GM18502 (cell line): ENCODE data around the gene RIN2.
"Not testable (repeated sequence)": the region's sequence is repeated elsewhere in the genome, so short reads cannot be mapped to it uniquely, and the experiment has no call there.

Source experiments
- ATAC-seq: cut with Tn5 transposase; IDR thresholded peaks from one replicate; pipeline ENCODE4 v1.9.1; 2021; ENCODE audit warnings: mild to moderate bottlenecking; ENCODE audit not compliant: unreplicated experiment, poor library complexity

Gene RIN2

DNA sequence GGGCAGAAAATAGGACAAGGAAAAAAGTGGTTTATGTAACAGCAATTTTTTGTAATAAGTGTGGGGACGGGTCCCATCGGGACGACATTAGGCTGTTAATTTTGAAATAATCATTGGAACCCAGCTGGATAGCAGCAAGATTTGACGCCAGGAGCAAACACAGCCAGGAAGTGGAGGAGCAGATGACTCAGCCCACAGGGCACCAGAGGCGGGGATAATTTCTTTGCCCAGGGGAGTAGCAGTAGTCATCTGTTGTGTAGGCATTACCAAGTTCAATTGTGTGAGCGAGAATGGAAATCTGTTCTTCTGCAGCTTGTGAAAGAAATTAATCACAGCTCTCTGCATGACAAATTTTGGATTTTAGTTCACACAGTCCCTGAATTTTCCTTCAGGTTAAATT is 22.6 kb upstream of the RIN2 start:
- ATAC-seq, result no peak

DNA sequence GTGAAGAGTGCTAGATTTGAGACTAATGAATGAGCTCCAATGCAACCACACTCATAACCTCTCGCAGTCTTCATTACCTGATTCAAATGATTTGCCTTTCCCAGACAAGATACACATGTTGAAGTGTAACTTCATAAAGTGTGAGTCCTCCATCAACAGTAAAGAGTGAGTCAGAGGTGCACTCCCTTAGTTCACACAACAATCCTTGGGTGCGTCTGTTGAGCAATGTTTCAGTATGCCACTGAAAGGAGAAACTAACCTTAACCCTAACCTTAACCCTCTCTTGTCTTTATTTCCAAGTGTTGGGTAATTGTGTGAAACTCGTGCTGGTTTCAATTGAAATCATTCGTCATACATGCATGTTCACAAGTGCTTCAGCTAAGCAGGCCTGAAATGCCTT is 21.0 kb upstream of the RIN2 start:
- ATAC-seq, result no peak

DNA sequence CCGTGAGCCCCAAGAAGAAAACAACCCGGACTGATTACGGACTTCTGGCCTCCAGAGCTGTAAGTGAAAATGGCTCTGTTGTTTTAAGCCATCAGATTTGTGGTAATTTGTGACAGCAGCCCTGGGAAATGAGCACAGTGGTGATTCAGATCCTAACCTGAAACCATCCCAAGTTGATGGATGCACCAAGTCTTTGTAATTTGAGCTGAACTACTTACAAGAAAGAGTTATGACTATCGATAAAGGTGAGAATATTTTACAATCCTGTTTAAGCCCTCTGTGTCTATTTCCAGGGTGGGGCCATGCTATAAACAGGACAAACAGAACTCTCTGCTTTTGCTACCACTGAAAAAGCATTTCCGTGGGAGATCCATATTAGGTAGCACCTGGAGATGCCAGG is 19.1 kb upstream of the RIN2 start:
- no peak for ATAC-seq

DNA sequence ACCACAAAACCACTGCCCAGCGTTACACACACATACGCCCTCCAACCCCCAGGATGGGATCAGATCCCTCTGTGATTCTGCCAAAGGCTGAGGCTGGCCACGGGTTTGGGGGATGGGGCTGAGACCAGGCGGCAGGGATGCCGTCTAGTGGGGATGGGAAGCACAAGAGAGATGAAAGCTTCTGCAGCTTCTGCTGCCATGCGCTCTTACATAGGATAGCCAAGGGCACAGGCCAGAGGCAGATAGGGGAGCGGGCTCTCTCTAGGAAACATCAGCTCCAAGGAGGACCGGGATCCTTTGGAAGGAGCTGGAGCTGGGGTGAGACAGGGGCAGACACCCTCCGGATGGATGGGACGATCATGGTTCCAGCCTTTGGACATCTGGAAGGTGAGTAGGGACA is 18.7 kb upstream of the RIN2 start:
- no peak for ATAC-seq

DNA sequence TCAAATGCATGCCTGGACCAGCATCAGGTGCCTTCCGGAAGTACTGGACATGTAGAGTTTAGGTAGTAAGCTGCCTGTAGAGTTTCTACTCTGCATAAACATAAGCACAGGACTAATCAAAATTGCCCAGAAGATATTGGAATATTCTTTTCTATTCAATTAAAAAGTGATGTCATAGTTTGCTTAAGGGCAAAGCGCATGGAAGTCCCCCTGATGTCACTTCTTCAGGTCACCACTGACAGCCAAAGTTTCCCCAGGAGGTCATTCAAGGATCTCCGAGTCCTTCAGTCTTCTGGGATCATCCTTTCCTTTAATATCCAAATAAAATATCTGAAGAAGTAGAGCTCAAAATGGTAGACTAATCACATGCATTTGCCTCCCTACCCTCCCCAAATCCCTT is 17.5 kb upstream of the RIN2 start:
- no peak for ATAC-seq

DNA sequence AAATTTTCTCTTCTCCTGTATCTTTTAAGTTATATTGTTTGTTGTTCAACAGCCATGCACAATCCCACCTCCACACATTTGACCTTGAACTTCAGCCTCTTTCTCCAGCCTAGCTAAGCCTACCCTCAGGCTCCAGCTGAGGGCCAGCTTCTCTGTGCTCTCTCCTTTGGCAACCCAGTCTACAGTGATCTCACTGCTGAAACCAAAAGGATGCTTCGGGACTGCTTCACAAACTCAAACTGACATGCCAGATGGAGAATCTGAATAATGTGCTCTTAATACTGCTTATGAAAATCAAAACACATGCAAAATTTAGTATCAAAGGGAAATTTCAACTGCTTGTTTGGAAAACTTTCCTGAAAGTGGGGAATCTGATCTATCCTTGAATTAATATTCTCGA is 16.1 kb upstream of the RIN2 start:
- no peak for ATAC-seq

DNA sequence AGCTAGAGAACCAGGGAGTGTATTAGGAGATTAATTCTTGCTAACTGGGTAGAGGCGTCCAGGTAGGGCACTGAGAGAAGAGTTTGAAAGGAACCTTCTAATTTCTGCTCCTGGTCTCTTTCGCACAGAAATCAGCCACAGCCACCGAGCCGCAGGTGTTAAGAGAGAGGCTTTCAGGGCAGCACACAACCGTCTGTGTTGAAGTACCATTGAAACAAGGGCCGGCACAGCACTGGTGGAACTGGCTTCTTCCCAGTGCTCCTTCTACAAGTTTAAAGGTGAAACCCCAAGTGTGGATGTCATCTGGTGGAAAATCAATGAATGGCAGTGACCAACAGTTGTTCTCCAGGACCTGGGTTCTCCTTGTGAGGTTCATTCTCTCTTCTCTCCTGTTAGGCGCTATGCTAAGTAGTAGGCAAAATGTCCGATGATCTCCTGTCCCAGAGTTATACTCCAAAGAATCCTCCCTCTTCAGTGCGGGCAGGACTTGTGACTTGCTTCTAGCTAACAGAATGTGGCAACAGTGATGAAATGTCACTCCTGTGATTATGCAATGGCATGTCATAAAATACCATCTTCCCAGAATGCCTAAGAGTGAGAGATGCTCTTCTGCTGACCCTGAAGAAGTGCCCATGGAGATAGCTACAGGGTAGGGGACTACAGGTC is 15.0 kb upstream of the RIN2 start:
- no peak for ATAC-seq

DNA sequence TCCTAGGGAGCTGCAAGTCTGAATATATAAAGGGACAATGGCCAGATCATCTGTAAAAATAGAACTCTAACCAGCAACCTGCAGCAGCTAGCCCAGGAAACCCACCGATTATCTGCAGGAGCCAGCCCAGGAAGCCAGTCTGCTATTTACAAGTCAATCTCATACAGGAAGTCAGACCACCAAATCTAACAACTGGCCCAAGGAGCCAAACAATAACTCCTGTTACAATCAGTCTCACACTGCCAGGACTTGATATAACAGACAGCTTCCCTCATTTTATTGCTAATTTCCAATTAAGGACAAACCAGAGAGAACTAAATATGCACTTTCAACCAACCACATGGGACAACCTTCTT is 14.4 kb upstream of the RIN2 start:
- ATAC-seq, result no peak

DNA sequence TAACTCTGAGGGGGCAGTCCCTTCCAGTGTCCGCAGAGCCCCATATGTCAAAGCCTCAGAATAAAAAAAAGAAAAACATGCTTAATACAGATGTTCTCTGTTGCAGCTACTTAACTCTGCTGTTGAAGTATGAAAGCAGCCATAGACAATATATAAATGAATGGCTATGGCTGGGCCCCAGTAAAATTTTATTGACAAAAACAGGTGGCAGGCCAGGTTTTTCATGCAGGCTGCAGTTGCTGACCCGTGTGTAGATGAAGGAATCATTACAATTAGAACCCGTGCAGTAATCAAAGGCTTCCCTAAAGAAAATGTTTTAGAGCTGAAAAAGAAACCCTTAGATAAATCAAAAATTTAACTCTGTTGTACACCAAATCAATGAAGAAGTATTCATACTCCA is 13.0 kb upstream of the RIN2 start:
- no peak for ATAC-seq

DNA sequence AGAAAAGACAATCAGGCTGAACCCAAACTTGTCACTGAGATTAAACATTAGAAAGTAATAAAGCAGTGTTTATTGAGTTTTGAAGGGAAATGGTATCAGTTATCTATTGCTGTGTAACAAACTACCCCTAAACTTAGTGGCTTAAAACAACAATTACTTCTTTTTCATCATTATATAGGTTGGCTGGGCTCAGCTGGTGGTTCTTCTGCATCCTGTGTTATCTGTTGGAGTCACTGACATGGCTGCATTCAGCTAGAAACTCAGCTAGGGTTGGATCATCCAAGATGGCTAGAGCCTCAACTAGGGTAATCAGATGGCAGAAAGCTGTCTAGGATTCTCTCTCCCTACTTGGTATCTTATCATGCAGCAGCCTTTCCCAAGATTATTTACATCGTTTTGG is 12.5 kb upstream of the RIN2 start:
- ATAC-seq, result no peak

DNA sequence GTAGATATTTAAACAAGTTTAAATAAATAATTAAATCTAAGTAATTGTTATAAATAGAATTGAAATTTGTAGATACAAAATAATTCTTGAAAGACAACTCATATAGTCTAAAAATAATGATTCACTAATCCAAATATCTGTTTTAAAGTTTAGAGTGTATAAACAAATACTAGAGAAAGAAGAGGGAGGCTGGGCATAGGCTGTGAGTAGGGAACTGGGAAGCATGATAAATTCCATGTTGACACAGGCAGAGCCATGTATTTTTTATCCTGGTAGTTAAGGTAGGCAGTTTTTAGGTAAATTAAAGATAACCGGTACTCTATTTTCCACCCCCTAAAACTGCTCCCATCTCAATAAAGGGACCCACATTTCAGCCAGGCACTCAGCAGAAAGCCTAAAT is 11.7 kb upstream of the RIN2 start:
- ATAC-seq, result no peak

DNA sequence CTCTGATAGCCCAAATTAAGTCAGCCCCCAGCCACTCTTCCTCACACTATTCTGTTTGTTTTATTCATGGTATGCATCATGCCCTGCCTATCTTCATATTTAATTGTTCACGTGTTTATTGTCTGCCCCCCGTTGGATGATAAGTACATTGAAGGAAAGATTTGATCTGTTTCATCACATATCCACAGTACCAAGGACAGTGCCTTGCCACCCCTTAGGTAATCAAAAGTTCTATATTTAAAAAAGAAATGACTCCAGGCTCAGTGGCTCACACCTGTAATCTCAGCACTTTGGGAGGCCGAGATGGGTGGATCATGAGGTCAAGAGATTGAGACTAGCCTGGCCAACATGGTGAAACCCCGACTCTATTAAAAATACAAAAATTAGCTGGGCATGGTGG is 10.2 kb upstream of the RIN2 start:
- no peak for ATAC-seq

DNA sequence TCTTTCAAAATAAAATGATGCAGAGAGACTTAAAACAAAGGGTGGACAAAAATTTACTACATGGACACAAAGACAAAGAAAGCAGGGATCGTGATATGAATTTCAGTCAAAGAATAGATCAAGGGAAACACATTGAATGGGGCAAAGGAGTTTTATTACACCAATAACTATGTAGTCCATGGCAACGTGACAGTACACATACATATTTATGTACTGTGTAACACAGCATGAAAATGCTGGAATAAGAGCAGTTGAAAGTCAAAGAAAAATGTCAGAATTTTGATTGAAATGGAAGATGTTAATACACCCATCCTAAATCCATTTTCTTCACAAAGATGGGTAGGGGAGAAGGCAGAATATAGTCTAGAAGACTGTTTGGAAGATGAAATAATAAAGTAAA is 9.4 kb upstream of the RIN2 start:
- ATAC-seq, result no peak

DNA sequence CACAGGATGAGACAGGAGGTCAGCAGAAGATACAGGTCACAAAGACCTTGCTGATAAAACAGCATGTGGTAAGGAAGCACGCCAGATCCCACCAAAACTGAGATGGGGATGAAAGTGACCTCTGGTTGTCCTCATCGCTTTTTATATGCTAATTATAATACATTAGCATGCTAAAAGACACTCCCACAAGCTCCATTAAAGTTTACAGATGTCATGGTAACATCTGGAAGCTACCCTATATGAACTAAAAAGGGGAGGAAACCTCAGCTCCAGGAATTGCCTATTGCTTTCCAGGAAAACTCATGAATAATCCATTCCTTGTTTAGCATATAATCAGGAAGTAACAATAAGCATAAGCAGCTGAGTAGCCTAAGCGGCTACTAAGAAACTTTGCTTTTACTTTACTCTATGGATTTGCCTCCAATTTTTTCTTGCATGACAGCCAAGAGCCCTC is 8.4 kb upstream of the RIN2 start:
- ATAC-seq, result no peak

DNA sequence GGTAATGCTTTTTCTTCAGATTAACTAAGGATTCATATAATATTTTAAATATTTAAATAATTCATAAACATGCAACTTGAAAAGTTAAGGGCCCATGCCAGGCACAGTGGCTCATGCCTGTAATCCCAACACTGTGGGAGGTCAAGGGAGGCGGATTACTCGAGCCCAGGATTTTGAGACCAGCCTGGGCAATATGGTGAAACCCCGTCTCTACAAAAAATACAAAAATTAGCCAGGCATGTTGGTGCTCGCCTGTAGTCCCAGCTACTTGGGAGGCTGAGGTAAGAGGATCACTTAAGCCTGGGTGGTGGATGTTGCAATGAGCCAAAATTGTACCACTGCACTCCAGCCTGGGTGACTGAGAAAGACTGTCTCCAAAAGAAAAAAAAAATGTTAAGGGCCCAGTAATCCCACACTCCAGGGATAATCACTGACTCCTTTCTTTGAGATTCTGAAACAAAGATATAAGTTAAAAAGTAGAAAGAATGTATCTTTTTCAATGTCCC is 7.9 kb upstream of the RIN2 start:
- ATAC-seq, result no peak

DNA sequence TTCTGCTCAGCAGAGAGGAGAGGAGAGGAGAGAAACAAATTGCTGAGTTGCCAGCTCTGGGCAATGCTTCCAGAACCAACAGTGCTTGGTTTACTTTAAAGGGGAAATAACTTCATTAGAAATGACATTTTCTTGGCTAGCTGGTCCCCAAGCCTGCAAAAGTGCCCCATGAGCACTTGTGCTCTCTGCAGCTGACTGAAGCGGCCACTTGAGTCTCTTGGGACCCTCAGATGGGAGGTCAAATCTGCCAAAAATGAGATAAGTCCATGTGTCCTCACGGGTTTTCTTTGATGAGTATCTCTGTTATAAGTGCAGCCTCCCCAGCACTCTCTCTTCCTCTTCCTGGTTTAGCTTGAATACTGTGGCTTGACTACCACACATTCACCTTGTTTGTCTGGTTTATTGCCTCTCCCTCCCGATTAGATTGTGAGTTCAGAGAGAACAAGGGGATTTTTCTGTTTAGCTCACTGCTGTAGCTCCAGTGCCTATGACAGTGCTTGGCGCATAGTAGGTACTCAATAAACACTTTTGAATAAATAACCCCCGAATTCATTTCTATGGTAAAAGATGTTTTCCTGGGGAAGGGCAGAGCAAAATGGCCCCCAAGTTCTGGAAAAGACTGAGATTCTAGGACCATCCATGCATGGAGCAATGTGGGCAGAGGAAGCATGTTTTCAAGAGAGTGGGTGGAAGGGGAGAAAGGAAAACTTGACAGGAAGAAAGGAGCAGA is 7.0 kb upstream of the RIN2 start:
- no peak for ATAC-seq

DNA sequence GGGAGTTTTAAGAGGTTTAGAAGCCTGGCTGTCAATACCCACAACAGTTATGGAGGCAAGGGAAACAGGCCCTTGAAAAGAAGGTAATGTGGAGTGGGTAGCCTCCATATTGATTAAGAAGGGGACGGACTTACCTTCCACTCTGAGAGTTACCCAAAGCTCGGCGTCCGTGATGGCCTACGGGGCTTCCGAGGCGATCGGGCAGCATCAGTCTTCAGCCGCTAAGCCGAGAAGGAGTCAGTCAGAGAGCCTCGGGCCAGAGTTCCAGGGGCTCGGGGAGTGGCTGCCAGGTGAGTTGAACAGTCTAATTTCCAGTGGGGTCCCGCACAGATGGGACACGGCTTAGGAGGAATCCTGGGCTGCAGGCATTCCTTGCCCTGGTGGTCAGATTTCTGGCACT is 3.9 kb upstream of the RIN2 start:
- not testable (repeated sequence) for ATAC-seq

DNA sequence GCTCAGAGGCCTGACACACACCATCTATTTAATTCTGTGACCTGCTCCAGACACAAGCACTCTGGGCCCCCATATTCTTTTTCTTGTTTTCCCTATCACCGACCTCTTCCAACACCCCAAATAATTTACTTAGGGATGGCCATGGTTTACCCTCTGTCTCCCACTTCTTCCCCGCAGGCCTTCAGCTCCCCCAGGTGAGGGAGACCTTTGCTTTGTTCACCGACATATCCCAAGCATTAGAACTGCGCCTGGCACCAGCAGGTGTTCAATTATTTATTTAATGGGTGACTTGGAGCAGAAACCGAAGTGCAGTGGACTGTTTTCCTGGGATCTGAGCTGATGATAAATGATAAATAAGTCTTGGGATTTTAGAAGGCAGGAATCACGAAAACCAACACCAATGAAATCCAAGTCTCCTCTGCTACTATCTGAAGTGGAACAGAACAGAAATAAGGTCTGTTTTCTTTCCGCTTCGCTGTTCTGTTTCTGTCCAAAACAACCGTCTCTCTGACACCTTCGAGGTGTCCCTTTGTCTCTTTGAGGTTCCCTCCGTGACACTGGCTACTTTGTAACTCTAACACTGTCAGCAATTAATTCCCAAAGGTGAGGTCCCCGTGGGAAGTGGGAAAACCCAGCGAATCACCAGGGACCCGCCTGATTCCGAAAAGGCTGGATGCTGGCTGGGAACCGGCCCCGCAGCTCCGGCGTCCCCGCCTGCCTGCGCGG is 1.1 kb upstream of the RIN2 start:
- ATAC-seq, result no peak

DNA sequence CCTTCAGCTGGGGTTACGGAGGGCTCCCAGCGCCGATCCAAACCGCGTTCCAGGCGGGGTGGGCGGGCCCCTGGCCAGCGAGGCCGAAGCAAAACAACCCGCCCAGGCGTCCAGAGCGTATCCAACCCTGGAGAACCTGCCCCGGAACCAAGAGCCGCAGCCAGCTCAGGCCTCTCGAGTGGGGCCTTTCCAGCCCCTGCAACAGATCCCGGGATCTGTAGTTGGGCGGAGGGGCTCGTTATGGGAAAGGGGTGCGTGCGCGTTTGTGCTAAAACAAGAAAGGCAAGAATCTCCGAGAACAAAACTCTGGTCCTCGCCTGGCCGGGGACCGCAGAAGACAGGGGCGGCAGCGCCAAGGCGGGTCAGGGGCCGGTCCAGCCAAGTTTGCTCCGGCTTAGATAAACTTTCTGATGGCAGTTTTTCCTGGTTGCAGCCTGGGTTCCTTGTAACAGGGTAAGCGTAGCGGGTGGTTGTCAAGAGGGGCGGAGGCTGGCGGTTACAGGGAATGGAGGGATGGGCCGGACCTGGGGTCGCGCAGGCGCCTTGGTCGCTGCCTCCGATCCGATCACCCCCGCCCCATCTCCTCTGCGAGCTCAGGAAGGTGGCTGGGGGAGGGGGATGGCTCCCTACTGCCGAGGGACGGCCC is 448 bp upstream of the RIN2 start:
- ATAC-seq, result no peak

DNA sequence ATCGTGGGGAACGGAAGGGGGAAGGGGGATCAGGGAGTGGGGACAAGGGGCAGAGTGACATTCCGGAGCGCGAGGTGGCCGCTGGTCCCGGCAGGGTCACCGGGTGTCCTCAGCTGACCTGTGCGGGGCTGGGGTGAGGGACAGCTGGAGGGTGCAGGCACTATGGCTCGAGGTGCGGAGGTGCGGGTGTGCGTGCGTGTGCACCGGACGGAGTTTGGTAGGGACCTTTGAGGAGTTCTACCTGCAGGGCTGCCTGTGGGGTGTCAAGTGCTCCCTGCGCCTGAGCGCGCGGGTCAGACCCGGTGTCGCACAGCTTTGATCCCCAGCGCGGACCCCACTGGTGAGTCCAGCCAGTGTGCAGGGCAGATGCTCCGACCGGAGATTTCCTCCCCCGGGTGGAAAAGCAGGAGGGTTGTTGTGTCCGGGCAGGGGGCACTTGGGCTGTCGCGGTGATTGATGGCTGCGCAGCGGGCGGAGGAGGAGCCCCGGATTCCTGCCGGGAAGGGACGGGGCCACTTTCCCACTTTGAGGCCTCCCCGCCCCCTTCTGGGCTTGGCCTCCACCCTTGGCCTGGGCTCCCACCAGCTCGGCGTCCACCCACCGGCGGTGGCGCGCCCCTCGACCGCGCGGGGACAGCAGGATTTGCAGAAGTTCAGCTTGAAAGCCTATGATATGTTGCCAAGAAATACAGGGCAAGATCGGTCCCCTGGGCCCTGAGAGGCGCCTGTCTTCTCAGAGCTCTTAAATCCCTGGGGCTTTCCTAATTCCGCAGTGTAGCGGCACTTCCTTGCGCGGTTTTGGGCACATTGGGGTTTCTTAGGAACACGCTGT is 658 bp downstream of the RIN2 start:
- no peak for ATAC-seq
